ENCODE measurements around the gene GDF3. TPM values are rescaled to one million over a fixed set of nuclear protein-coding genes. Genes with fewer than 3 reads are reported as not detected.
A peak's percentile ranks its signal among the peaks of the same experiment; 100 is the strongest.
"Not testable (repeated sequence)": the region's sequence is repeated elsewhere in the genome, so short reads cannot be mapped to it uniquely, and the experiment has no call there.

Gene GDF3
- total and polyA plus RNA-seq, 9 of the 15 experiments (the other 6 are each of a cell fraction or from before 2014, with no cell fraction given) = not detected

DNA sequence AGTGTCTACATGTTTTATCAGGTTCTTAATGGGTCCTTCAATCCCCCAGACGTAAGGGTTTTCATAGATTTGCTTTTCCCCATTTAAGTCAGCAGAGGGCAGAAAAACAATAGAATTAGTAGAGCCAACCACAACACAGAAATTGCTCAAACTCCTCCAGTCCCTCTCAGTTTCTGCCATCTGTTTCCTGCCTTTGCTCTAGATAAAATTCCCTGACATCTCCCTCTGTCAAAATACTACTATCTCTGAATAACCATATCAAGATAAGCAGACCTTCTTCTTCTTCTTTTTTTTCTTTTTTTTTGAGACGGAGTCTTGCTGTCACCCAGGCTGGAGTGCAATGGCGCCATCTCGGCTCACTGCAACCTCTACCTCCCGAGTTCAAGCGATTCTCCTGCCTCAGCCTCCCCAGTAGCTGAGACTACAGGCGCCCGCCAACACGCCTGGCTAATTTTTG lies 18.1 kb downstream of the GDF3 start (continued):
- TF ChIP-seq, protein P1, sequence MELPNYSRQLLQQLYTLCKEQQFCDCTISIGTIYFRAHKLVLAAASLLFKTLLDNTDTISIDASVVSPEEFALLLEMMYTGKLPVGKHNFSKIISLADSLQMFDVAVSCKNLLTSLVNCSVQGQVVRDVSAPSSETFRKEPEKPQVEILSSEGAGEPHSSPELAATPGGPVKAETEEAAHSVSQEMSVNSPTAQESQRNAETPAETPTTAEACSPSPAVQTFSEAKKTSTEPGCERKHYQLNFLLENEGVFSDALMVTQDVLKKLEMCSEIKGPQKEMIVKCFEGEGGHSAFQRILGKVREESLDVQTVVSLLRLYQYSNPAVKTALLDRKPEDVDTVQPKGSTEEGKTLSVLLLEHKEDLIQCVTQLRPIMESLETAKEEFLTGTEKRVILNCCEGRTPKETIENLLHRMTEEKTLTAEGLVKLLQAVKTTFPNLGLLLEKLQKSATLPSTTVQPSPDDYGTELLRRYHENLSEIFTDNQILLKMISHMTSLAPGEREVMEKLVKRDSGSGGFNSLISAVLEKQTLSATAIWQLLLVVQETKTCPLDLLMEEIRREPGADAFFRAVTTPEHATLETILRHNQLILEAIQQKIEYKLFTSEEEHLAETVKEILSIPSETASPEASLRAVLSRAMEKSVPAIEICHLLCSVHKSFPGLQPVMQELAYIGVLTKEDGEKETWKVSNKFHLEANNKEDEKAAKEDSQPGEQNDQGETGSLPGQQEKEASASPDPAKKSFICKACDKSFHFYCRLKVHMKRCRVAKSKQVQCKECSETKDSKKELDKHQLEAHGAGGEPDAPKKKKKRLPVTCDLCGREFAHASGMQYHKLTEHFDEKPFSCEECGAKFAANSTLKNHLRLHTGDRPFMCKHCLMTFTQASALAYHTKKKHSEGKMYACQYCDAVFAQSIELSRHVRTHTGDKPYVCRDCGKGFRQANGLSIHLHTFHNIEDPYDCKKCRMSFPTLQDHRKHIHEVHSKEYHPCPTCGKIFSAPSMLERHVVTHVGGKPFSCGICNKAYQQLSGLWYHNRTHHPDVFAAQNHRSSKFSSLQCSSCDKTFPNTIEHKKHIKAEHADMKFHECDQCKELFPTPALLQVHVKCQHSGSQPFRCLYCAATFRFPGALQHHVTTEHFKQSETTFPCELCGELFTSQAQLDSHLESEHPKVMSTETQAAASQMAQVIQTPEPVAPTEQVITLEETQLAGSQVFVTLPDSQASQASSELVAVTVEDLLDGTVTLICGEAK (IDR thresholded peaks at IDR 0.05) = 0 out of 2 replicates have a peak, but pooled peaks have one; percentile 25
- TF ChIP-seq, protein P1 (CRISPR knock-in tag; IDR thresholded peaks at IDR 0.05) = not testable (repeated sequence)
- TF ChIP-seq HDAC1 (IDR thresholded peaks at IDR 0.05) = peak in 1 of 2 experiments; percentile 54; a peak in 2 of 4 replicates
- peak; percentile 96 for TF ChIP-seq TEAD4 (IDR thresholded peaks at IDR 0.05; ENCODE audit: low read length)
- not testable (repeated sequence) for TF ChIP-seq TEAD4 (CRISPR knock-in tag; IDR thresholded peaks at IDR 0.05; ENCODE audit: borderline replicate concordance)
- TF ChIP-seq NEUROD1 (IDR thresholded peaks at IDR 0.05; ENCODE audit: borderline replicate concordance, low read depth, low read length, partially characterized antibody) = peak; percentile 32
- TF ChIP-seq ETV1 (tag; conservative IDR thresholded peaks at IDR 0.05; ENCODE audit: low read depth) = peak; percentile 86
- TF ChIP-seq MEIS2 (IDR thresholded peaks at IDR 0.05; ENCODE audit: partially characterized antibody) = peak; percentile 87
- TF ChIP-seq, protein P2, sequence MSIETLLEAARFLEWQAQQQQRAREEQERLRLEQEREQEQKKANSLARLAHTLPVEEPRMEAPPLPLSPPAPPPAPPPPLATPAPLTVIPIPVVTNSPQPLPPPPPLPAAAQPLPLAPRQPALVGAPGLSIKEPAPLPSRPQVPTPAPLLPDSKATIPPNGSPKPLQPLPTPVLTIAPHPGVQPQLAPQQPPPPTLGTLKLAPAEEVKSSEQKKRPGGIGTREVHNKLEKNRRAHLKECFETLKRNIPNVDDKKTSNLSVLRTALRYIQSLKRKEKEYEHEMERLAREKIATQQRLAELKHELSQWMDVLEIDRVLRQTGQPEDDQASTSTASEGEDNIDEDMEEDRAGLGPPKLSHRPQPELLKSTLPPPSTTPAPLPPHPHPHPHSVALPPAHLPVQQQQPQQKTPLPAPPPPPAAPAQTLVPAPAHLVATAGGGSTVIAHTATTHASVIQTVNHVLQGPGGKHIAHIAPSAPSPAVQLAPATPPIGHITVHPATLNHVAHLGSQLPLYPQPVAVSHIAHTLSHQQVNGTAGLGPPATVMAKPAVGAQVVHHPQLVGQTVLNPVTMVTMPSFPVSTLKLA (conservative IDR thresholded peaks at IDR 0.05) = peak in 1 of 2 experiments; percentile 33; a peak in 1 of 4 replicates
- 0 out of 2 replicates have a peak, but pooled peaks have one; percentile 59 for TF ChIP-seq ZNF175 (CRISPR knock-in tag; IDR thresholded peaks at IDR 0.05; ENCODE audit: low read depth)
- peak; percentile 92 for TF ChIP-seq SMARCE1 (IDR thresholded peaks at IDR 0.05)
- 0 out of 2 replicates have a peak, but pooled peaks have one; percentile 11 for TF ChIP-seq CREM (IDR thresholded peaks at IDR 0.05; ENCODE audit: low read depth)
- peak; percentile 91 for TF ChIP-seq MTA2 (IDR thresholded peaks at IDR 0.05; ENCODE audit: low read depth)
- TF ChIP-seq HDAC3 (IDR thresholded peaks at IDR 0.05; ENCODE audit: borderline replicate concordance, partially characterized antibody) = peak; percentile 62
- TF ChIP-seq PHB2 (IDR thresholded peaks at IDR 0.05; ENCODE audit: low read depth) = peak; percentile 78; the same call in 1 of the 2 replicates
- TF ChIP-seq, protein P3, sequence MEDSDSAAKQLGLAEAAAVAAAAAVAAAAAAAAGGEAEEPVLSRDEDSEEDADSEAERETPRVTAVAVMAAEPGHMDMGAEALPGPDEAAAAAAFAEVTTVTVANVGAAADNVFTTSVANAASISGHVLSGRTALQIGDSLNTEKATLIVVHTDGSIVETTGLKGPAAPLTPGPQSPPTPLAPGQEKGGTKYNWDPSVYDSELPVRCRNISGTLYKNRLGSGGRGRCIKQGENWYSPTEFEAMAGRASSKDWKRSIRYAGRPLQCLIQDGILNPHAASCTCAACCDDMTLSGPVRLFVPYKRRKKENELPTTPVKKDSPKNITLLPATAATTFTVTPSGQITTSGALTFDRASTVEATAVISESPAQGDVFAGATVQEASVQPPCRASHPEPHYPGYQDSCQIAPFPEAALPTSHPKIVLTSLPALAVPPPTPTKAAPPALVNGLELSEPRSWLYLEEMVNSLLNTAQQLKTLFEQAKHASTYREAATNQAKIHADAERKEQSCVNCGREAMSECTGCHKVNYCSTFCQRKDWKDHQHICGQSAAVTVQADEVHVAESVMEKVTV (CRISPR knock-in tag; IDR thresholded peaks at IDR 0.05) = peak; percentile 62
